Measurements from ENCODE around the gene MCRIP1.

GRCh38 chr17:81831957-81832607, 1.0 kb downstream of the MCRIP1 start:
- TF ChIP-seq CTCF (IDR thresholded peaks at IDR 0.05) (no peak), POLR2AphosphoS5 (IDR thresholded peaks at IDR 0.05) (peak in 1 of 2 donors; percentile 28)

Data from esophagus muscularis mucosa (tissue), 3 donors.